LNCaP clone FGC (cell line): ENCODE data around the gene GAB2.

Experiments used
- DNase-seq: peaks from one replicate; pipeline ENCODE4 v3.0.0-alpha.2; 2011; ENCODE audit warnings: low read depth
- H3K4me3 ChIP-seq: 2 replicates; pipeline ENCODE4 v1.5.1; 2011; ENCODE audit warnings: mild to moderate bottlenecking, low read depth, low read length, control low read depth
- TF ChIP-seq, protein P1 (sequence below): IDR thresholded peaks from 2 replicates; pipeline ENCODE4 v1.5.1; 2012; ENCODE audit warnings: mild to moderate bottlenecking; ENCODE audit not compliant: control insufficient read depth, insufficient read depth; ENCODE audit errors: extremely low read depth

Gene GAB2

GRCh38 chr11:78380615-78381051, 37.0 kb downstream of the GAB2 start:
- DNase-seq = no peak
- TF ChIP-seq, protein P1, sequence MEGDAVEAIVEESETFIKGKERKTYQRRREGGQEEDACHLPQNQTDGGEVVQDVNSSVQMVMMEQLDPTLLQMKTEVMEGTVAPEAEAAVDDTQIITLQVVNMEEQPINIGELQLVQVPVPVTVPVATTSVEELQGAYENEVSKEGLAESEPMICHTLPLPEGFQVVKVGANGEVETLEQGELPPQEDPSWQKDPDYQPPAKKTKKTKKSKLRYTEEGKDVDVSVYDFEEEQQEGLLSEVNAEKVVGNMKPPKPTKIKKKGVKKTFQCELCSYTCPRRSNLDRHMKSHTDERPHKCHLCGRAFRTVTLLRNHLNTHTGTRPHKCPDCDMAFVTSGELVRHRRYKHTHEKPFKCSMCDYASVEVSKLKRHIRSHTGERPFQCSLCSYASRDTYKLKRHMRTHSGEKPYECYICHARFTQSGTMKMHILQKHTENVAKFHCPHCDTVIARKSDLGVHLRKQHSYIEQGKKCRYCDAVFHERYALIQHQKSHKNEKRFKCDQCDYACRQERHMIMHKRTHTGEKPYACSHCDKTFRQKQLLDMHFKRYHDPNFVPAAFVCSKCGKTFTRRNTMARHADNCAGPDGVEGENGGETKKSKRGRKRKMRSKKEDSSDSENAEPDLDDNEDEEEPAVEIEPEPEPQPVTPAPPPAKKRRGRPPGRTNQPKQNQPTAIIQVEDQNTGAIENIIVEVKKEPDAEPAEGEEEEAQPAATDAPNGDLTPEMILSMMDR = no peak
- no peak overlapping the region for H3K4me3 ChIP-seq

- no peak for DNase-seq
- TF ChIP-seq, protein P1 = no peak
- H3K4me3 ChIP-seq = no peak overlapping the region
Measured at GRCh38 chr11:78379039-78379670, 38.5 kb downstream of the GAB2 start.

- TF ChIP-seq, protein P1 = no peak
- H3K4me3 ChIP-seq = no peak overlapping the region
- no peak for DNase-seq
Measured at GRCh38 chr11:78377625-78378418, 39.8 kb downstream of the GAB2 start.

DNA sequence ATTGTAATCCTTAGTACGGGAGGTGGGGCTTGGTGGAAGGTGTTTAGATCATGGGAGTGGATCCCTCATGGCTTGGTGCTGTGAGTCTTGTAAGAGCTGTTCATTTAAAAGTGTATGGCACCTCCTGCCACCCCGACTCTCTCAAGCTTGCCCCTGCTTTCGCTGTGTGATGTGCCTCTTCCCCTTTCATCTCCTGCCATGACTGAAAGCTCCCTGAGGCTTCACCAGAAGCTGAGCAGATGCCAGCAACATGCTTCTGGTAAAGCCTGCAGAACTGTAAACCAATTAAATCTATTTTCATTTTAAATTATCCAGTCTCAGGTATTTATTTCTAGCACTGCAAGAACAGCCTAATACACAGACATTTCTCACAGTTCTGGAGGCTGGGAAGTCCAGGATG, 40.8 kb downstream of the GAB2 start:
- no peak overlapping the region for H3K4me3 ChIP-seq
- TF ChIP-seq, protein P1 = no peak
- DNase-seq = no peak

DNA sequence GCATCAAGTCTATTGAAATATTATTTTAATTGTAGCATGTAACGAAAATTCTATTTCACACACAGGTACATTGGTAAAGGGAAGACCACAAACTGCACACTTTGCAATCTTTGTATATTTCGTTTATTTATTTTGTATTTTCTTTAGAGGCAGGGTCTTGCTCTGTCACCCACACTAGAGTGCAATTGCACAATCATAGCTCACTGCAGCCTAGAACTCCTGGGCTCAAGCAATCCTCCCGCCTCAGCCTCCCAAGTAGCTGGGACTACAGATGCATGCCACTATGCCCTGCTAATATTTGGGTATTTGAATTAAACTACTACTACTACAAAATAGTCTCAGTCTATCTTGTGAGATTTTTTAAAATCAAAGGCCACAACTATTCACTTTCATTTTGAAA, 42.7 kb downstream of the GAB2 start:
- no peak overlapping the region for H3K4me3 ChIP-seq
- TF ChIP-seq, protein P1 = no peak
- no peak for DNase-seq

DNA sequence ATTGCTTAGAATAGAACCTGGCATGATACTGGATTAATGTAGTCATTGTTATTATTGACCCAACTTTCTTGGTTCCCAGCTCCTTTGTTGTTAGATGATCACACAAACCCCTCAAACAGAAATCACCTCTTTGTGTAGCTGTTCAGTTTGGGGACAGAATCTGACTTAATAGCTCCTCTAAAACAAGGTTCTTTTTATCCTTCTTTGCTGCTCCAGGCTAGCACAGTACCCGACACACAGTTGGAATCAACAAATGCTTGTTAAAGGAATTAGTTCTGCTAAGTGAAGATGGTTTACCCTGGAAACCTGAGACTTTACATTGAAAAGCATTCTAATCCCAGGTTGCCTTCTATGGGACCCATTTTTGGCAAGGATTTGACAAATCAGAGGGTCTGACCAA, 43.9 kb downstream of the GAB2 start:
- TF ChIP-seq, protein P1 = no peak
- no peak for DNase-seq
- no peak overlapping the region for H3K4me3 ChIP-seq
